ENCODE data around the gene UBL7.

Gene UBL7

GRCh38 chr15:74438206-74438605 lies 22.8 kb downstream of the UBL7 start:
- no peak for DNase-seq

- no peak for DNase-seq
Observed at GRCh38 chr15:74434263-74435136, 26.5 kb downstream of the UBL7 start.

GRCh38 chr15:74433592-74434262 lies 27.2 kb downstream of the UBL7 start, which contains the start of gene SEMA7A:
SEMA7A (minus strand) TSS chr15:74433958; CDS start chr15:74433918, 40 bp downstream.
- DNase-seq, result peak; percentile 26

GRCh38 chr15:74432968-74433591 lies 27.9 kb downstream of the UBL7 start:
- DNase-seq, result no peak

GRCh38 chr15:74432271-74432967 lies 28.5 kb downstream of the UBL7 start:
- DNase-seq, result no peak

- DNase-seq, result no peak
Observed at GRCh38 chr15:74431645-74432044, 29.3 kb downstream of the UBL7 start.

- DNase-seq, result no peak
Observed at GRCh38 chr15:74431116-74431515, 29.8 kb downstream of the UBL7 start.

- no peak for DNase-seq
Observed at GRCh38 chr15:74430510-74430951, 30.4 kb downstream of the UBL7 start.

GRCh38 chr15:74429781-74430400 lies 31.1 kb downstream of the UBL7 start:
- no peak for DNase-seq

- no peak for DNase-seq
Observed at GRCh38 chr15:74428970-74429780, 31.8 kb downstream of the UBL7 start.

- no peak for DNase-seq
Observed at GRCh38 chr15:74428442-74428787, 32.5 kb downstream of the UBL7 start.

- DNase-seq, result no peak
Observed at GRCh38 chr15:74427607-74428441, 33.1 kb downstream of the UBL7 start.

GRCh38 chr15:74426404-74427281 lies 34.3 kb downstream of the UBL7 start:
- DNase-seq, result no peak

GRCh38 chr15:74425630-74426029 lies 35.3 kb downstream of the UBL7 start:
- DNase-seq, result no peak

GRCh38 chr15:74424901-74425528 lies 35.9 kb downstream of the UBL7 start:
- no peak for DNase-seq

- DNase-seq, result no peak
Observed at GRCh38 chr15:74423431-74424257, 37.3 kb downstream of the UBL7 start.

- no peak for DNase-seq
Observed at GRCh38 chr15:74422652-74423430, 38.1 kb downstream of the UBL7 start.

Measured in NCI-H1092 (cell line).